ENCODE measurements around the gene MNDA. TPM values are rescaled to one million over a fixed set of nuclear protein-coding genes. Genes with fewer than 3 reads are reported as not detected.
A peak's percentile ranks its signal among the peaks of the same experiment; 100 is the strongest.

Gene MNDA
- total and polyA plus RNA-seq, 8 donors: 5.1 to 82.3 (median 6.6) TPM

- Histone ChIP-seq H3K27me3 (no peaks in the 10 kb centered on the region), H3K36me3 (no peaks in the 10 kb centered on the region), H3K27ac (peak overlapping the region; percentile 40 to 85), H3K4me3 (peak overlapping the region in 1 of 2 donors; percentile 0), H3K4me1 (peaks cover 0 to 48% of the 10 kb centered on the region in 2 donors), H3K9me3 (no peaks in the 10 kb centered on the region)
- intact Hi-C loops (cut with DNase I): no loop called here
- ATAC-seq (peak; percentile 33), DNase-seq (no peak)
- TF ChIP-seq CTCF (IDR thresholded peaks at IDR 0.05): no peak
These were observed 21.9 kb upstream of the MNDA start for GRCh38 chr1:158809256-158809655.

- ATAC-seq (peak; percentile 58), DNase-seq (no peak)
- no peak for TF ChIP-seq CTCF (IDR thresholded peaks at IDR 0.05)
- Histone ChIP-seq H3K9me3 (no peaks in the 10 kb centered on the region), H3K36me3 (no peaks in the 10 kb centered on the region), H3K27me3 (no peaks in the 10 kb centered on the region), H3K4me1 (peaks cover 0 to 48% of the 10 kb centered on the region in 2 donors), H3K4me3 (peak overlapping the region in 1 of 2 donors; percentile 0), H3K27ac (peak overlapping the region; percentile 40 to 85)
- intact Hi-C loops (cut with DNase I): no loop called here
These were observed 21.3 kb upstream of the MNDA start for GRCh38 chr1:158809862-158810261.

GRCh38 chr1:158810311-158810710 is 20.8 kb upstream of the MNDA start:
- Histone ChIP-seq H3K27ac (peak overlapping the region in 1 of 2 donors; percentile 85), H3K4me1 (peaks cover 0 to 48% of the 10 kb centered on the region in 2 donors), H3K4me3 (peak overlapping the region in 1 of 2 donors; percentile 0), H3K36me3 (no peaks in the 10 kb centered on the region), H3K9me3 (no peaks in the 10 kb centered on the region), H3K27me3 (no peaks in the 10 kb centered on the region)
- no peak for DNase-seq
- ATAC-seq: peak; percentile 44
- TF ChIP-seq CTCF (IDR thresholded peaks at IDR 0.05): no peak
- intact Hi-C loops (cut with DNase I): no loop called here

GRCh38 chr1:158812336-158812735 is 18.8 kb upstream of the MNDA start:
- intact Hi-C loops (cut with DNase I): no loop called here
- ATAC-seq (no peak), DNase-seq (no peak)
- Histone ChIP-seq H3K36me3 (no peaks in the 10 kb centered on the region), H3K27me3 (no peaks in the 10 kb centered on the region), H3K27ac (peak overlapping the region in 1 of 2 donors; percentile 85), H3K9me3 (no peaks in the 10 kb centered on the region), H3K4me1 (peaks cover 0 to 53% of the 10 kb centered on the region in 2 donors), H3K4me3 (no peak overlapping the region)
- TF ChIP-seq CTCF (IDR thresholded peaks at IDR 0.05): no peak

- Histone ChIP-seq H3K4me3 (no peak overlapping the region), H3K36me3 (no peaks in the 10 kb centered on the region), H3K4me1 (peaks cover 0 to 61% of the 10 kb centered on the region in 2 donors), H3K27ac (peak overlapping the region in 1 of 2 donors; percentile 85), H3K27me3 (no peaks in the 10 kb centered on the region), H3K9me3 (no peaks in the 10 kb centered on the region)
- intact Hi-C loops (cut with DNase I): no loop called here
- TF ChIP-seq CTCF (IDR thresholded peaks at IDR 0.05): no peak
- DNase-seq (no peak), ATAC-seq (no peak)
These were observed 18.0 kb upstream of the MNDA start for GRCh38 chr1:158813164-158813563.

Measured in left lung (tissue), 10 donors.